IMR-90 (cell line): ENCODE results near the gene DNPH1. TPM values are rescaled to one million over a fixed set of nuclear protein-coding genes. Genes with fewer than 3 reads are reported as not detected.

Source experiments
- ATAC-seq: fragments of 200-7000 bp; cut with Tn5 transposase; 2 replicates; pipeline ENCODE4 v1.9.1; 2020; ENCODE audit warnings: low read depth, mild to moderate bottlenecking, moderate library complexity
- BruUV-seq: library from RNA; stranded (reverse); fragments of 400-500 nt; replicated peaks from 2 replicates; lab custom pipeline; 2021; lab: Mats Ljungman, UMichigan
- CTCF ChIA-PET: fragments of 300-600 bp; formaldehyde crosslinking; extraction: SDS; loops from one replicate; lab custom pipeline; 2021; ENCODE audit warnings: antibody characterized with exemption; lab: Yijun Ruan, JAX
- POLR2A ChIA-PET: fragments of 300-600 bp; sonication (Branson Sonifier 250); formaldehyde crosslinking; loops from one replicate; lab custom pipeline; 2022; ENCODE audit warnings: antibody characterized with exemption; ENCODE audit not compliant: unreplicated experiment; lab: Charles Lee
- DNase-seq: peaks from one replicate; pipeline ENCODE4 v3.0.0; 2013
- H2AFZ ChIP-seq: replicated peaks from 2 replicates; pipeline ENCODE3; 2013; ENCODE audit warnings: low read length, mild to moderate bottlenecking; ENCODE audit not compliant: poor library complexity
- H2AK5ac ChIP-seq: 2 replicates; pipeline ENCODE4 v1.6.1; 2013; ENCODE audit warnings: low read depth, low read length, inconsistent platforms
- H2AK9ac ChIP-seq: replicated peaks from 2 replicates; pipeline ENCODE3; 2013; ENCODE audit warnings: mild to moderate bottlenecking, low read depth, low read length, moderate library complexity; ENCODE audit not compliant: poor library complexity
- H2BK120ac ChIP-seq: 2 replicates; pipeline ENCODE4 v1.6.1; 2013; ENCODE audit warnings: low read depth, low read length, inconsistent platforms
- H2BK15ac ChIP-seq: 3 replicates; pipeline ENCODE4 v1.6.1; 2013; ENCODE audit warnings: low read depth, low read length, inconsistent platforms
- H2BK20ac ChIP-seq: 2 replicates; pipeline ENCODE4 v1.6.1; 2013; ENCODE audit warnings: low read depth, mild to moderate bottlenecking, inconsistent platforms, low read length, moderate library complexity
- H2BK5ac ChIP-seq: 2 replicates; pipeline ENCODE4 v1.6.1; 2013; ENCODE audit warnings: mild to moderate bottlenecking, low read depth, low read length, inconsistent platforms; ENCODE audit not compliant: poor library complexity, severe bottlenecking
- H3K14ac ChIP-seq: replicated peaks from 2 replicates; pipeline ENCODE4 v1.6.1; 2013; ENCODE audit warnings: low read depth, low read length, inconsistent platforms
- H3K18ac ChIP-seq: 2 replicates; pipeline ENCODE4 v1.6.1; 2013; ENCODE audit warnings: low read depth, low read length, control low read depth
- H3K23ac ChIP-seq: 2 replicates; pipeline ENCODE4 v1.6.1; 2013; ENCODE audit warnings: low read depth, low read length, inconsistent platforms
- H3K27ac ChIP-seq: 2 replicates; pipeline ENCODE4 v1.5.1; 2013; ENCODE audit warnings: mild to moderate bottlenecking, control low read depth, low read length; ENCODE audit not compliant: insufficient read depth
- H3K27me3 ChIP-seq: 2 replicates; pipeline ENCODE4 v1.6.1; 2013; ENCODE audit warnings: low read length; ENCODE audit not compliant: control insufficient read depth, insufficient read depth
- H3K36me3 ChIP-seq: 2 replicates; pipeline ENCODE4 v1.6.1; 2013; ENCODE audit warnings: low read length, mixed read lengths; ENCODE audit not compliant: control insufficient read depth, insufficient read depth
- H3K4ac ChIP-seq: 2 replicates; pipeline ENCODE4 v1.6.1; 2013; ENCODE audit warnings: low read depth, low read length, inconsistent platforms
- H3K4me1 ChIP-seq: 2 replicates; pipeline ENCODE4 v1.6.1; 2013; ENCODE audit warnings: low read length, mixed read lengths; ENCODE audit not compliant: control insufficient read depth, insufficient read depth
- H3K4me2 ChIP-seq: 2 replicates; pipeline ENCODE4 v1.6.1; 2013; ENCODE audit warnings: low read depth, mild to moderate bottlenecking, control low read depth, low read length, moderate library complexity
- H3K4me3 ChIP-seq: 2 replicates; pipeline ENCODE4 v1.5.1; 2013; ENCODE audit warnings: low read depth, mild to moderate bottlenecking, control low read depth, low read length, moderate library complexity; ENCODE audit not compliant: insufficient read depth
- H3K56ac ChIP-seq: 2 replicates; pipeline ENCODE4 v1.6.1; 2013; ENCODE audit warnings: low read length, inconsistent platforms; ENCODE audit not compliant: insufficient read depth; ENCODE audit errors: extremely low read depth
- H3K79me1 ChIP-seq, 2 experiments: 2 replicates each; pipeline ENCODE4 v1.6.1; 2013; ENCODE audit warnings: low read length in 2 of 2, inconsistent platforms in 1 of 2, low read depth in 1 of 2
- H3K9ac ChIP-seq: 2 replicates; pipeline ENCODE4 v1.6.1; 2013; ENCODE audit warnings: low read depth, low read length, control low read depth
- H3K9me1 ChIP-seq: 2 replicates; pipeline ENCODE4 v1.6.1; 2013; ENCODE audit warnings: low read length, inconsistent platforms; ENCODE audit not compliant: insufficient read depth
- H3K9me3 ChIP-seq: 2 replicates; pipeline ENCODE4 v1.6.1; 2013; ENCODE audit warnings: low read length; ENCODE audit not compliant: control insufficient read depth, insufficient read depth
- H4K20me1 ChIP-seq: 2 replicates; pipeline ENCODE4 v1.6.1; 2013; ENCODE audit warnings: low read length, inconsistent platforms; ENCODE audit not compliant: insufficient read depth
- H4K5ac ChIP-seq: 2 replicates; pipeline ENCODE4 v1.6.1; 2013; ENCODE audit warnings: mild to moderate bottlenecking, low read depth, low read length, control low read depth
- H4K8ac ChIP-seq, 2 experiments: 2 replicates each; pipeline ENCODE4 v1.6.1; 2013; ENCODE audit warnings: low read depth in 2 of 2, low read length in 2 of 2, control low read depth in 1 of 2, inconsistent platforms in 1 of 2
- H4K91ac ChIP-seq: 2 replicates; pipeline ENCODE4 v1.6.1; 2013; ENCODE audit warnings: low read depth, low read length, inconsistent platforms; ENCODE audit not compliant: insufficient read depth
- BHLHE40 ChIP-seq: fragments of 150-350 bp; IDR thresholded peaks from 2 replicates; pipeline ENCODE4 v1.6.1; 2016; ENCODE audit warnings: mild to moderate bottlenecking, low read depth, low read length
- CEBPB ChIP-seq: IDR thresholded peaks from 2 replicates; pipeline ENCODE4 v1.6.1; 2012; ENCODE audit warnings: low read depth, low read length, improper control_type of control experiment
- CHD1 ChIP-seq: IDR thresholded peaks from 2 replicates; pipeline ENCODE4 v1.6.1; 2012; ENCODE audit warnings: low read depth, low read length, improper control_type of control experiment
- MAFK ChIP-seq: IDR thresholded peaks from 2 replicates; pipeline ENCODE4 v1.6.1; 2012; ENCODE audit warnings: low read depth, low read length, improper control_type of control experiment
- MAZ ChIP-seq: IDR thresholded peaks from 2 replicates; pipeline ENCODE4 v1.6.1; 2012; ENCODE audit warnings: low read depth, mild to moderate bottlenecking, low read length, improper control_type of control experiment, moderate library complexity, borderline replicate concordance
- MXI1 ChIP-seq: IDR thresholded peaks from 2 replicates; pipeline ENCODE4 v1.6.1; 2012; ENCODE audit warnings: low read depth, mild to moderate bottlenecking, low read length, moderate library complexity, borderline replicate concordance
- NFE2L2 ChIP-seq: fragments of 150-350 bp; IDR thresholded peaks from 2 replicates; pipeline ENCODE4 v1.6.1; 2016; ENCODE audit warnings: low read depth, mild to moderate bottlenecking, low read length
- POLR2A ChIP-seq: IDR thresholded peaks from 2 replicates; pipeline ENCODE4 v1.6.1; 2012; ENCODE audit warnings: mild to moderate bottlenecking, low read depth, low read length
- RAD21 ChIP-seq: IDR thresholded peaks from 2 replicates; pipeline ENCODE4 v1.6.1; 2012; ENCODE audit warnings: low read length, improper control_type of control experiment
- RCOR1 ChIP-seq: IDR thresholded peaks from 2 replicates; pipeline ENCODE4 v1.6.1; 2012; ENCODE audit warnings: mild to moderate bottlenecking, low read length, improper control_type of control experiment; ENCODE audit not compliant: insufficient replicate concordance
- RFX5 ChIP-seq: IDR thresholded peaks from 2 replicates; pipeline ENCODE4 v1.8.0; 2012; ENCODE audit warnings: low read depth, mild to moderate bottlenecking, low read length, moderate library complexity
- SMC3 ChIP-seq: fragments of 150-350 bp; IDR thresholded peaks from 2 replicates; pipeline ENCODE4 v1.6.1; 2016; ENCODE audit warnings: low read depth, mild to moderate bottlenecking, antibody characterized with exemption, low read length, moderate library complexity
- WGBS, 2 experiments: methylation state at CpG; one replicate each; pipeline versions ENCODE4 v1.1.5 to v1.1.7; 2013; ENCODE audit warnings: missing lambda C conversion rate in 2 of 2; ENCODE audit not compliant: insufficient read length in 1 of 2; ENCODE audit errors: extremely low coverage in 2 of 2; 5-methylcytosine and 5-hydroxymethylcytosine counted together
- dilution Hi-C: fragments of 300-500 bp; cut with HindIII; formaldehyde crosslinking; loops from one replicate; pipeline ENCODE4 v1.14.3; 2018; ENCODE audit warnings: low sequenced_read_pairs; ENCODE audit not compliant: unreplicated experiment
- in situ Hi-C: fragments of 300-500 bp; cut with MboI; formaldehyde crosslinking; loops from 3 replicates; pipeline ENCODE4 v1.14.3; 2019; ENCODE audit warnings: low sequenced_read_pairs, inconsistent platforms, mixed read lengths
- intact Hi-C: fragments of 100-400 bp; cut with micrococcal nuclease; formaldehyde crosslinking; loops from 2 replicates; pipeline ENCODE4 v1.10.0; 2022
- polyA plus RNA-seq, 3 experiments: library from polyadenylated mRNA; depleted of rRNA; stranded (reverse); fragments of >200 nt; gene quantifications; 2 replicates each; pipeline ENCODE4 v1.2.3, GENCODE V29; 2012; ENCODE audit warnings: low replicate concordance in 1 of 3
- total RNA-seq: library from RNA; depleted of rRNA; stranded (reverse); fragments of >200 nt; gene quantifications from 2 replicates; pipeline ENCODE4 v1.2.3, GENCODE V29; 2012
- TF ChIP-seq, protein P1 (sequence below): conservative IDR thresholded peaks from 2 replicates; pipeline ENCODE4 v1.5.1; 2012; ENCODE audit warnings: mild to moderate bottlenecking, low read depth, low read length, improper control_type of control experiment
- TF ChIP-seq, protein P2 (sequence below): fragments of 150-350 bp; IDR thresholded peaks from 2 replicates; pipeline ENCODE4 v1.6.1; 2017; ENCODE audit warnings: mild to moderate bottlenecking, antibody characterized with exemption, low read length, low read depth

The DNPH1 gene
- total and polyA plus RNA-seq, 2 of the 4 experiments (the other 2 are of a cell fraction): 19.0 to 47.8 TPM

DNA sequence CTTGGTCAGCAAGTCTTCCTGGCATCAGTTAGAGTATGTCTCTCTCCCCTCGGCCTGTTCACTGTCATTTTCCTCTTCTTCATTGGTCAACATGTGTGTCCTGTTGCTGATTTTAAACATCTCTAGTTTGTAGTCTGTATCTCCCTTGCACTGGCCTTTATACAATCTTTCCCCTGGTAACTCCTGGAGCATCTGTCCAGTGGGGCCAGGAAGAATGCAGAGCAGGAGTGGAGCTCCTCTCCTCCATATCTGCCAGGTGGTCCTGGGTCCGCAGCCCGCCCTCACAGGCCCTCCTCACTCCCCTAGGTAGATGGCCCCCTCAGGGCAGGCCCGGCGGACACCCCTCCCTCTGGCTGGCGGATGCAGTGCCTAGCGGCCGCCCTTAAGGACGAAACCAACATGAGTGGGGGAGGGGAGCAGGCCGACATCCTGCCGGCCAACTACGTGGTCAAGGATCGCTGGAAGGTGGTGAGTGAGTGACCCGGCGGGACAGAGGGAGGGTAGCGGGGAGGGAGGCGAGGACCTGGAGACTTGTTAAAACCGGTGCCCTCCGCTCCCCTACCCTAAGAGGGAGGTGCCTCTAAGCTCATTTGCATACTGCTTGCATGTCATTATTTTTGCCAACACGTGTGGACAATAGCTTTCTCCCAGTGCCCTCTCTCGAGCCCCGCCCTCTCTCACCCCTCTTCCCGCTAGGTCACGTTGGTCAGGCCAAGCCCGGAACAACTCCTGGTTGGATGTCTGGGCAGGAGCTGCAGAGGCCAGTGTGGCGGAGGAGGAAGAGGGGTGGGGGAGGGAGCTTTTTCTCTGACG lies 17.2 kb upstream of the DNPH1 start:
- Histone ChIP-seq H3K9me3 (no peaks in the 10 kb centered on the region), H3K27ac (no peak overlapping the region), H3K4ac (no peak overlapping the region), H3K4me1 (no peaks in the 10 kb centered on the region; the same call in 1 of the 2 replicates), H2AK5ac (no peak overlapping the region), H2BK120ac (no peak overlapping the region), H3K27me3 (peaks cover 81% of the 10 kb centered on the region), H2BK5ac (no peak overlapping the region), H2BK20ac (no peak overlapping the region), H3K9ac (no peak overlapping the region), H3K4me3 (peak overlapping the region; percentile 36), H3K23ac (no peak overlapping the region), H2AFZ (peak overlapping the region; percentile 95), H3K56ac (no peak overlapping the region), H4K5ac (no peak overlapping the region), H3K18ac (no peak overlapping the region), H4K20me1 (no peaks in the 10 kb centered on the region), H2AK9ac (no peak overlapping the region), H3K9me1 (0 out of 2 replicates have a peak, but pooled peaks cover 4% of the 10 kb centered on the region), H3K36me3 (no peaks in the 10 kb centered on the region), H3K4me2 (peak overlapping the region; percentile 93), H3K79me1 (no peaks in the 10 kb centered on the region), H4K8ac (no peak overlapping the region), H2BK15ac (no peak overlapping the region), H3K14ac (no peak overlapping the region), H4K91ac (no peak overlapping the region)
- dilution Hi-C loops (no loop called here), intact Hi-C loops (no loop called here), in situ Hi-C loops (no loop called here)
- ChIA-PET POLR2A (no interaction called here), CTCF (no interaction called here)
- DNase-seq (no peak), ATAC-seq (peak; percentile 44)
- no TSS peak for BruUV-seq
- WGBS, 2 experiments: no CpG with 5 or more reads among the region's 27 CpGs
- TF ChIP-seq MAZ (no peak), RFX5 (no peak), CEBPB (no peak), NFE2L2 (no peak), SMC3 (no peak), MXI1 (no peak), BHLHE40 (no peak), RCOR1 (no peak), CHD1 (no peak), RAD21 (no peak), POLR2A (no peak), MAFK (no peak)
- TF ChIP-seq, protein P1, sequence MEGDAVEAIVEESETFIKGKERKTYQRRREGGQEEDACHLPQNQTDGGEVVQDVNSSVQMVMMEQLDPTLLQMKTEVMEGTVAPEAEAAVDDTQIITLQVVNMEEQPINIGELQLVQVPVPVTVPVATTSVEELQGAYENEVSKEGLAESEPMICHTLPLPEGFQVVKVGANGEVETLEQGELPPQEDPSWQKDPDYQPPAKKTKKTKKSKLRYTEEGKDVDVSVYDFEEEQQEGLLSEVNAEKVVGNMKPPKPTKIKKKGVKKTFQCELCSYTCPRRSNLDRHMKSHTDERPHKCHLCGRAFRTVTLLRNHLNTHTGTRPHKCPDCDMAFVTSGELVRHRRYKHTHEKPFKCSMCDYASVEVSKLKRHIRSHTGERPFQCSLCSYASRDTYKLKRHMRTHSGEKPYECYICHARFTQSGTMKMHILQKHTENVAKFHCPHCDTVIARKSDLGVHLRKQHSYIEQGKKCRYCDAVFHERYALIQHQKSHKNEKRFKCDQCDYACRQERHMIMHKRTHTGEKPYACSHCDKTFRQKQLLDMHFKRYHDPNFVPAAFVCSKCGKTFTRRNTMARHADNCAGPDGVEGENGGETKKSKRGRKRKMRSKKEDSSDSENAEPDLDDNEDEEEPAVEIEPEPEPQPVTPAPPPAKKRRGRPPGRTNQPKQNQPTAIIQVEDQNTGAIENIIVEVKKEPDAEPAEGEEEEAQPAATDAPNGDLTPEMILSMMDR: no peak
- TF ChIP-seq, protein P2, sequence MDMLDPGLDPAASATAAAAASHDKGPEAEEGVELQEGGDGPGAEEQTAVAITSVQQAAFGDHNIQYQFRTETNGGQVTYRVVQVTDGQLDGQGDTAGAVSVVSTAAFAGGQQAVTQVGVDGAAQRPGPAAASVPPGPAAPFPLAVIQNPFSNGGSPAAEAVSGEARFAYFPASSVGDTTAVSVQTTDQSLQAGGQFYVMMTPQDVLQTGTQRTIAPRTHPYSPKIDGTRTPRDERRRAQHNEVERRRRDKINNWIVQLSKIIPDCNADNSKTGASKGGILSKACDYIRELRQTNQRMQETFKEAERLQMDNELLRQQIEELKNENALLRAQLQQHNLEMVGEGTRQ: no peak
